Hepatocyte (in vitro differentiated cells): ENCODE data around the gene FAM169A.

Source experiments
- EZH2 ChIP-seq: fragments of 200-600 bp; sonication (generic); IDR thresholded peaks from 2 replicates; pipeline ENCODE4 v1.6.1; 2016; ENCODE audit warnings: antibody characterized with exemption, mild to moderate bottlenecking, borderline replicate concordance
- EZH2phosphoT487 ChIP-seq: fragments of 200-600 bp; sonication (generic); IDR thresholded peaks from one replicate; pipeline ENCODE4 v1.6.1; 2018; ENCODE audit warnings: antibody characterized with exemption, mild to moderate bottlenecking, low read depth, moderate library complexity; ENCODE audit not compliant: unreplicated experiment, severe bottlenecking

DNA sequence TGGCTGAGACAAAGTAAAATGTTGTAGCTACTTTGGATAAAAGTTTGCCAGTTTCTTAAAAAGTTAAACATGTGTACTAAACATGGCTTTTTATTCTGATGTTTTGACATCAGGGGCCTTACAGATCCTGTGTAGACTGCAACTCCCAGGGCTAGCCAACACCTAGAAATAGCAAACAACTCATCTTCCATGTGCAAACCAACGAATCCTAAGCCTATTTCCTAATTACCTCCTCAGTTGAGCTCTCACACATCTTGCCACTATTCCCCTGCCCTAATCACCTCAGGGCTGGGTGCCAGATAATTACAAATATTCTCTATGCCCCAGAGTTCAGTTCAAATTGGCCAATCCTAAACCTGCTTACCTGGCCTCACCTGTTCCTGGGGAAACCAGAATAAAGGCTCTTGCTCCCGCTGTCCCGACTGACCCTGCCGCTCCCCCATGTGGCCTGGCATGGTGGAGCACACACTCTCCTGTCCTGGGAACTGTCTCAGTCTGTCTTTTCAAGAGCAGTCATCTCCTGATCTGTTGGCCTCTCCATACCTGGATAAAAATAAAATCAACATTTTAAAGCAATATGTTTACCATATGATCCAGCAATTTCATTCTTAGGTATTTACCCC is 37.1 kb upstream of the FAM169A start:
- TF ChIP-seq EZH2phosphoT487 (no peak), EZH2 (no peak)
